Suprapubic skin (tissue), 4 donors: ENCODE results near the gene PSMG4.

Experiments used
- CTCF ChIP-seq, 2 donors: fragments of 200-600 bp in 1 of 2; fragments of 450-650 bp in 1 of 2; sonication (generic) in 1 of 2; IDR thresholded peaks; one replicate each; pipeline ENCODE4 v1.5.1; 2016 to 2019; ENCODE audit warnings: antibody characterized with exemption in 2 of 2, mild to moderate bottlenecking in 1 of 2, moderate library complexity in 1 of 2
- EP300 ChIP-seq: sonication (generic); formaldehyde crosslinking; IDR thresholded peaks from one replicate; pipeline ENCODE4 v1.6.1; 2017; ENCODE audit warnings: antibody characterized with exemption
- POLR2AphosphoS5 ChIP-seq, 3 donors: sonication (generic); formaldehyde crosslinking; IDR thresholded peaks; one replicate each; pipeline ENCODE4 v1.6.1; 2017; ENCODE audit warnings: antibody characterized with exemption in 3 of 3

- TF ChIP-seq EP300 (no peak), CTCF (IDR thresholded peaks at IDR 0.05) (no peak), POLR2AphosphoS5 (IDR thresholded peaks at IDR 0.05) (no peak)
Observed at GRCh38 chr6:3240595-3240994, 18.2 kb upstream of the PSMG4 start.
